DMS53 (cell line): ENCODE results near the gene PUS10.
A peak's percentile ranks its signal among the peaks of the same experiment; 100 is the strongest.
"Not testable (repeated sequence)": the region's sequence is repeated elsewhere in the genome, so short reads cannot be mapped to it uniquely, and the experiment has no call there.

ENCODE experiments used
- DNase-seq: peaks from one replicate; lab custom pipeline; 2025; lab: John Stamatoyannopoulos, UW

The PUS10 gene, protein sequence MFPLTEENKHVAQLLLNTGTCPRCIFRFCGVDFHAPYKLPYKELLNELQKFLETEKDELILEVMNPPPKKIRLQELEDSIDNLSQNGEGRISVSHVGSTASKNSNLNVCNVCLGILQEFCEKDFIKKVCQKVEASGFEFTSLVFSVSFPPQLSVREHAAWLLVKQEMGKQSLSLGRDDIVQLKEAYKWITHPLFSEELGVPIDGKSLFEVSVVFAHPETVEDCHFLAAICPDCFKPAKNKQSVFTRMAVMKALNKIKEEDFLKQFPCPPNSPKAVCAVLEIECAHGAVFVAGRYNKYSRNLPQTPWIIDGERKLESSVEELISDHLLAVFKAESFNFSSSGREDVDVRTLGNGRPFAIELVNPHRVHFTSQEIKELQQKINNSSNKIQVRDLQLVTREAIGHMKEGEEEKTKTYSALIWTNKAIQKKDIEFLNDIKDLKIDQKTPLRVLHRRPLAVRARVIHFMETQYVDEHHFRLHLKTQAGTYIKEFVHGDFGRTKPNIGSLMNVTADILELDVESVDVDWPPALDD

DNA sequence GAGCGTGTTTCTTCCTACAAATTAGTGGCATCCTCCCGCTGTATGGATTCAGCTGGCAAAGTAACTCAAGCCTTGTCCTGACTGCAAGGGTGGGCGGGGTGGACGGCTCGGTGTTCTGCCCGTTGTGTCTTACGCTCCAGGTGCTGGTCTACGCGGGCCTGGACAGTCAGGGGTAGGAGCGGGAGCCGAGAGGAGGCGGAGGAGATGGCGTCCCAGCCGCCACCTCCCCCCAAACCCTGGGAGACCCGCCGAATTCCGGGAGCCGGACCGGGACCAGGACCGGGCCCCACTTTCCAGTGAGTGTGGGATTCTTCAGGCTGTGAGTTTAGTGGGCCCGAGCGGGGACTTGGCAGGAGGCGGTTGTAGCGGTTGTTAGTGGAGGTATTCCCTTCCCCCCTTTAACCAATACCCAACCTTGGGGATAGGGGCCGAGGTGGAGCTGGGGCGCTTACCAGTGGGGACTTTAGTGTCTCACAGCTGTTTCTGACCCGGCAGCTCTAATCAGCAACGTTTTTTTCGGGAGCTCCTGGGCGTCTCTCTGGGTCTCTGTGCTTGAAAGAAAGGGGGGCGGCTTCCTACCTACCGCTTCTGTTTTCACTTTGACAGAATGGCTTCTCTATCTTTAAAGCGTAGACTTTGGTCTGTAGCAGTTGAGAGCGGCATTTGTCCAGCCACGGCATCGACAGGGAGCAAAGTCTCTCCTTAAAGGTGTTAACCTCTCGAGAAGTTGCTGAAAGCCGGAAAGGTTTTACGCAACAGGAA, at the start of gene PUS10, which contains the start of gene PEX13:
Gene PUS10, minus strand, starts transcription at position 700 of the 762 bp plus-strand sequence. CDS start 6,365 bp downstream, outside the sequence.
Gene PEX13, plus strand, starts transcription at position 165 of the 762 bp plus-strand sequence. Its CDS starts 40 bp downstream, at position 205.
- DNase-seq: peak; percentile 94

DNA sequence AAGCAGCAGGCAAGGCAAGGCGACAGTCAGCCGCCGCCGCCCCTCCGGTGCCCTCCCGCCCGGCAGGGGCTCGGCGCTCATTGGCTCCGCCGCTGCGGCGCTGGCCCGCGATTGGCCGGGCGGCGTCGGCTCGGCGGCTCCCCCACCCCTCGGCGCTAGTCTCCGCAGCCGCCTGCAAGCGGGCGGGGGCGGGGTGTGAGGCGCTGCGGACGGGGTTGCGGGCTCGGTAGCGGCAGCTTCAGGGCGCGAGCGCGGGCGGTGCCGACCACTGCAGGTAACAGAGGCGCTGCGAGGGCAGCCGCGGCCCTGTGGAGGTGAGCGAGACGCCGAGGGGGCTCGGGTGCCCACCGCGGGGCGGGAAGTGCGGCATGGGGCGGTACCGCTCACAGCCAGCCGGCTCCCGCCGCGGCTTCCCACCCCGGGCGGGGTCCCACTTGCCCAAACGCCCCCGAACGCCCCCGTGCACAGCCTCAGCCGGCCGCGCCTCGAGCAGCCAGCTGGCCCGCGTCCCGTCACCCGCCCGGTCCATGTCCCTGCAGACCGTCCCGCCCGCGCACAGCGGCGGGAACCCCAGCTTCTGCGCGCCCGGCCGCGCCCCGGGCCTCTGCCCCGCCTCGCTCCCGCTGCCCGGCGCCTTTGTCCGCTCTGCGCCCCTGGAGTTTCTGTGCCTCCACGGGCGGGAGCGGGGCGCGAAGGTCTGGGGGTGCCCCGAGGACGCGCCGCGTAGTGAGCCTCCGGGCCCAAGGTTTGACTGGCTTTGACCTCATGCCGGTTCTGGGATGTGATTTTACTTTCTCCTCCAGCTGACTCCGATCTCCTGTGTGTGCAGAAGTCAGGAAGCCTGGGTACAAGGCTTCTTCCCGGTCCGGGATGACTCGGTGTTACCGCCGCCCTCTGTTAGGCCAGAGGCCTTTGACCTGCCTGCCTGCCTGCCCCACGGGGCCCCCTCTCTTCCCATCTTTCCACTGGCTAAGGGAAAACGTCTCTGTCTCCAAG, 48.0 kb upstream of the PUS10 start, which contains the start of gene SANBR:
Gene SANBR, plus strand, starts transcription at position 158 of the 996 bp plus-strand sequence. CDS start 4,480 bp downstream, outside the sequence.
- peak; percentile 96 for DNase-seq

DNA sequence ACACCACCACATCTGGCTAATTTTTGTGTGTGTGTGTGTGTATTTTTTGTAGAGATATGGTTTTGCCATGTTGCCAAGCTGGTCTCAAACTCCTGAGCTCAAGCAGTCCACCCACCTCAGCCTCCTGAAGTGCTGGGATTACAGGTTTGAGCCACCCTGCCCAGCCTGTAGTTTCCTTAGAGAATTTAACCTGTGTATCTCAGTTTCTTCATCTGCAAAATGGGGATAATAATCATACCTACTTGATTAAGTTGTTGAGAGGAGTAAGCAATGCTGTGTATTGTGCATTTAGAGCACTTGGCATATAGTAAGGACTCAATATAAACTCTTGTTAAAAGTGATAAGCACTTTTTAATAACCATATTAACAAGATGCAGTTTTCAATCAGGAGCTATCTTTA, 41.3 kb upstream of the PUS10 start:
- DNase-seq: no peak

DNA sequence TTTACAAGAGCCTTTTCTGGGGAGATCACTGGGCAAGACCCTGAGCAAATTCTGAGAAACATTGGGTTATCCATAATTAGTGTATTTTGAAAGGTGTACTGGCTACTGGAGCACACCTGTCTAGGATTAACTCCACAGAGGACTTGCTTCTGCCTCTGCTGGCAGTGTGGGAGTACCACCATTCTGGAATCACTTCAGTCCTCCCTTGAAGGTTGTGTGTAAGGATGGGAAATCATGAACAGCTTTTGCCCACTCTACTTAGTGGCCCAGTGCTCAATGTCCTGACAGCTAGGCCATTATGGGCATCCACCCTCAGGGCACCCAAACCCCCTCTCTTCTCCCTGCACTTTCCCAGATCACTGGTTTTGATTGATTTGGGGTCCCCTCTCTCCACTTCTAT, 39.5 kb upstream of the PUS10 start:
- no peak for DNase-seq

DNA sequence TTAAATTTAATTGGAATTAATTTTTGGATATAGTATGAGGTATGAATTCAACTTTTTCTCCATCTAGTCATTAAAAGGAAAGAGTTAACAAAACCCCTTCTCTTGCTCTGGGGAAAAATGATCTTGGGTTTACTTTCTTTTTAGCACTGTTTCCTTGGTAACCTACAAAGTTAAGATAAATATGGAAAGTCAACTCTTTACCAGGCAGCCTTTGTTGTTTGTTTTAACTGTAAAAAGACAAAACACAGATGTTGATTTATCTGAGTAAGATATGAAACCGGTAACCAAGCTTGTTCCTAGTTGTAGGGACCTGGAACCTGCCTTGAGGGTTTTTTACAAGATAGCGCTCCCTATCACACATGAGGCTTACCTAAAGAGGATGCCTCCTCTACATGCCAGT, 37.5 kb upstream of the PUS10 start:
- DNase-seq: peak; percentile 57

DNA sequence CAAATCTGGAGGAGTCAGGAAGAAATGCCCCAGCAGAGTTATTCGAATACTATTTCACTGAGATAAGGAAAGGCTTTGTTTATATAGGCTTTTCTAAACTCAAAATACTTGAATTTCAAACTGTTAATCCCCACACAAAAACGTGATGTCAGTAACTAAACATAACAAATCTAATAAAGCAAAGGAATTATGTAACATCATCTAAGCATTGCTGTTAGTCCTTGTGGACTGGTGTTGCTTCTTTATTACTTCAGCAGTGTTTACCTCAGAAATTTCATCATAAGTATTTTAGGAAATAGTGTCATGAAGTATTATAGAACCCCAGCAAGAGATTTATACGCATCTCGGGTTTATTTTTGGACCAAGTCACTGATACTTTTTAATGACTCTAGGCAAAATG, 27.9 kb upstream of the PUS10 start:
- no peak for DNase-seq

DNA sequence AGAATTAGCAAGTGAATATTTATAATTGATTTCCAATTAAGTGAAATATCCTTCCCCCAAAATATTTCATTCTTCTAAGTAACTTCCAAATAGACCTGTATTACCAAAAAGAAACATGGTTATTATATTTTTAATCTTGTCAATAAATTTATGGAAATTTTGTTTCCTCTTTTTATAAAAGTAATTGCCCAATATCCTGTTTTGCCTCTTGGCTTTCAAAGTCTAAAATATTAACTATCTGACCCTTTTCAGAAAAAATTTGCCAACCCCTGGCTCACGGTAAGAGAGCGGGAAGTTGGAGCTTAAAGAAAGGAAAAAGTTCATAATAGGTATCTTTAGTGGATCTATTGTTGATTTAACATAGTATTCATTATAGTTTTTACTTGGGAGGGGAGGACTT, 27.2 kb upstream of the PUS10 start:
- DNase-seq: no peak

DNA sequence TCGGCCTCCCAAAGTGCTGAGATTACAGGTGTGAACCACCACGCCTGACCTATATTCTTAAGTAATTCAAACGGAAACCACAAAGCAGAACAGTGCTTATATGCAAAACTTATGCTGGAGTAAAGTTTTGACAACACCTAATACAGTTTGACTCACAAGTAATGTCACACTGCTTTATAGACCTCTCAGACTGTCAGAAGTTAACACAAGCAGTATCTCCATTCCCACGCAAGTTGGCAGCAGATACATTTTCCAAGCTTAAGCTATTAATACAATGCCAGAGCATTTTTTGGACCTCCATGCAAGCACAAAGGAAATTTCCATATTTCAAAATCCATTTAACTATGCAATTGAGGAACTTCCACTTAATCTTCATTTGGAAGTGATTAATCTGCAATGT, 26.6 kb upstream of the PUS10 start:
- DNase-seq: no peak

DNA sequence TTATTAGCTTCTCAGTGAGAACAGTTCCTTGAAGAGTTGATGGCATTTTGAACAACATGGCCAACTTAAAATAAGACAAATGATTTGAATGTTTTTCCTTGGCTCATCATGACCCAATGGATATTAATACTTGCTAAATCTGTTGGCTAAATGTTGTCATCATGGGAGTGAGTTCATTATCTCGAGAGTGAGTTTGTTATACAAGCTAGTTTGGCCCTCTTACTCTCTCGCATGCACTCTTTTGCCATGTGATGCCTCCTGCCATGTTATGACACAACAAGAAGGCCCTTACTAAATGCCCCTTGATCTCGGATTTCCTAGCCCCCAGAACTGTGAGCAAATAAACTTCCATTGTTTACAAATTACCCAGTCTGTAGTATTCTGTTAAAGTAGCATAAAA, 24.8 kb upstream of the PUS10 start:
- DNase-seq: no peak

DNA sequence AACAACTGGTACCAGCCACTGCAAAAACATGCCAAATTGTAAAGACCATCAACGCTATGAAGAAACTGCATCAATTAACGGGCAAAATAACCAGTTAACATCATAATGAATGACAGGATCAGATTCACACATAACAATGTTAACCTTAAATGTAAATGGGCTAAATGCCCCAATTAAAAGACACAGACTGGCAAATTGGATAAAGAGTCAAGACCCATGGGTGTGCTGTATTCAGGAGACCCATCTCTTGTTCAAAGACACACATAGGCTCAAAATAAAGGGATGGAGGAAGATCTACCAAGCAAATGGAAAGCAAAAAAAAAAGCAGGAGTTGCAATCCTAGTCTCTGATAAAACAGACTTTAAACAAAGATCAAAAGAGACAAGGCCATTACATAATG, 18.6 kb upstream of the PUS10 start:
- DNase-seq: not testable (repeated sequence)

DNA sequence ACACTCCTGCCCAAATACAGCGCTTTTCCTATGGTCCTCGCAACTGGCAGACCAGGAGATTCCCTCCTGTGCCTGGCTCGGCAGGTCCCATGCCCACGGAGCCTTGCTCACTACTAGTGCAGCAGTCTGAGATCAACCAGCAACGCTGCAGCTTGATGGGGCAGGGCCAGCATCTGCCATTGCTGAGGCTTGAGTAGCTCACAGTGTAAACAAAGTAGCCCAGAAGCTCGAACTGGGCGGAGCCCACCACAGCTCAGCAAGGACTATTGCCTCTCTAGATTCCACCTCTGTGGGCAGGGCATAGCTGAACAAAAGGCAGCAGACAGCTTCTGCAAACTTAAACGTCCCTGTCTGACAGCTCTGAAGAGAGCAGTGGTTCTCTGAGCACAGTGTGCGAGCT, 16.5 kb upstream of the PUS10 start:
- not testable (repeated sequence) for DNase-seq

DNA sequence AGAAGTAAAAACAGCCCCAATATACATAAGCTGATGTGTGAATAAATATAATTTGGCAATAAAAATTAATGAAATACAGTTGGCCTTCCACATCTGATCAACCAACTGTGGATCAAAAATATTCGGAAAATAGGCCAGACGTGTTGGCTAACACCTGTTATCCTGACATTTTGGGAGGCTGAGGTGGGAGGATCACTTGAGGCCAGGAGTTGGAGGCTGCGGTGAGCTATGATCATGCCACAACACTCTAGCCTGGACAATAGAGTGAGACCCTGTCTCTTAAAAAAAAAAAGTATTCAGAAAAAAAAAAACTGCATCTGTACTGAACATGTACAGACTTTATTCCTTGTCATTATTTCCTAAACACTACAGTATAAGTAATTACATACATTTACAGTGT, 11.5 kb upstream of the PUS10 start:
- DNase-seq: no peak

DNA sequence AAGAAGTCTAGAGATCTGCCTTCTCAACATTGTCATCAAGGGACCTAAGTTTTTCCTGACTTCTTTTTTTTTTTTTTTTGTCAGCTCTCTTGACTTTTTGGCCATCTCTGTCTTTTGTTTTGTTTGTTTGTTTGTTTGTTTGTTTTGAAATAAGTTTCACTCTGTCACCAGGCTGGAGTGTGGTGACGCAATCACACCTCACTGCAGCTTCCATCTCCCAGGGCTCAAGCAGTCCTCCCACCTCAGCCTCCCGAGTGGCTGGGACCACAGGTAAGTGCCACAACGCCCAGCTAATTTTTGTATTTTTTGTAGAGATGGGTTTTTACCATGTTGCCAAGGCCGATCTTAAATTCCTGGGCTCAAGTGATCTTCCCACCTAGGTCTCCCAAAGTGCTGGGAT, 5.6 kb upstream of the PUS10 start:
- DNase-seq: no peak

DNA sequence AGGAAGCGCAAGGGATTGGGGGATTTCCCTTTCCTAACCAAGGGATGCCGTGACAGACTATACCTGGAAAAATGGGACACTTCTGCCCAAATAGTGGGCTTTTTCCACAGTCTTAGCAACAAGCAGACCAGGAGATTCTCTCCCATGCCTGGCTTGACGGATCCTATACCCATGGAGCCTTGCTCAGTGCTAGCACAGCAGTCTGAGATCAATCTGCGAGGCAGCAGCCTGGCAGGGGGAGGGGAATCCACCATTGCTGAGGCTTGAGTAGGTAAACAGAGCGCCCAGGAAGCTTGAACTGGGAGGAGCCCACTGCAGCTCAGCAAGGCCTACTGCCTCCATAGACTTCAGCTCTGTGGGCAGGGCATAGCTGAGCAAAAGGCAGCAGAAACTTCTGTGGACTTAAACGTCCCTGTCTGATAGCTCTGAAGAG, 3.2 kb upstream of the PUS10 start:
- DNase-seq: no peak

DNA sequence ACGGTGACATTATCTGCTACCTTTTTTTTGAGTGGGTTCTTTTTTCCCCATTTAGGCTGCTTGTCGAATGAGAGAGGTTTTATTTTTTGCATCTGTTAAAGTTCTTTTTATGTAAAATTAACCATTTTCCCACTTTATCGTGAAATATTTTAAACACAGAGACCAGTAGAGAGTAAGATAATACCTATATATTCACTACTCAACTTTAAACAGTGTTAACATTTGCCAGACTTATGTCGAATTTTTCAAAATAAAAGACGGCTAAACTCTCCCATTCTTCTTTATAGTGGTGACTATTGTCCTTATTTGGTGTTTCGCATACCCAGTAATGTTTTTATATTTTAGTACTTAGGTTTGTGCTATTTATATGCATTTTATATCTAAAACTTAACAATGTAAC, 743 bp upstream of the PUS10 start:
- DNase-seq: no peak

DNA sequence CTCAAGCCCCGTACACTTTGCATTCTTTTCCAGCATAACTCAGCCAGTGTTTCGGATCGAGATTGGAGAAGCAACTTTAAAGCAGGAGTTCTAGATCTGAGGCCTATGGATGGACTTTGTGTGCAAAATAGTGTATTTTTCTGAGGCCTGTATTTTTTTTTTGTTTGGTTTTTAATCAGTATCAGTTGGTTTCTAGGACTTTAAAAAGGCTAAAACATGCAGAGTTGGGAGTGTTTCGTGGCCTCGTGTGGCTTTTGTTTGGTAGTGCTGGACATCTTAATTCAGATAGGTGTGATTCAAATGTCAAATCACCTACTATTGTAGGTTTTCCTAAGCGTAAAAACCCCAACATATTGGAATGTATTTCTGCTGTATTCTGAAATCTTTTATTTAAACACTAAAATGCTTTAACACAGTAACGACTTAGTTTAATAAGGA, 282 bp upstream of the PUS10 start:
- peak; percentile 49 for DNase-seq

DNA sequence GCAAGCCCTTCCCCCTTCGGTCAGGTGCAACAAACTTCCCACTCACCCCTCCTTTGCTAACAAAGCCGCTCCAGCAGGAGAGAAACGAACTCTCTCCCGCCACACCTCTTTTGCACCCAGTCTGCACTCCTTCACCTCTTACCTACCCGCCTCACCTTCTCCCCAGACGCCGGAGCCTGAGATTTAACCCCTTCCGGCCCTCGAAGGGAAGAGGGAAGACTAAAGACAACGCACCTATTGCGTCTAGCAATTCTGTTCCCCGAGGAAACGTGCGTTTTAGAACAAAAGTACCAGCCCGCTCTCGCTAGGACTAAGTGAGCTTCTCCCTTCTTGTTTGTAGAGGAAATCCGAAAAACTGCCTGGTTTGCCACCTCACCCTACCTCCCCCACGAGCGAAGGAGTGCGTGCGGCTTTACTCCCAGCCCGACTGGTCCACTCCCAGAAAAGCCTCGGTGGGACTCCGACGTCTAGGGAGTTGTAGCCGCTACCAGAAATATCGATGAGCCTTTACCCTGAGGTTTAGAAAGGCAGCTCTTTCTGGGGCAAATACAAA, 976 bp downstream of the PUS10 start:
- DNase-seq: peak; percentile 94

DNA sequence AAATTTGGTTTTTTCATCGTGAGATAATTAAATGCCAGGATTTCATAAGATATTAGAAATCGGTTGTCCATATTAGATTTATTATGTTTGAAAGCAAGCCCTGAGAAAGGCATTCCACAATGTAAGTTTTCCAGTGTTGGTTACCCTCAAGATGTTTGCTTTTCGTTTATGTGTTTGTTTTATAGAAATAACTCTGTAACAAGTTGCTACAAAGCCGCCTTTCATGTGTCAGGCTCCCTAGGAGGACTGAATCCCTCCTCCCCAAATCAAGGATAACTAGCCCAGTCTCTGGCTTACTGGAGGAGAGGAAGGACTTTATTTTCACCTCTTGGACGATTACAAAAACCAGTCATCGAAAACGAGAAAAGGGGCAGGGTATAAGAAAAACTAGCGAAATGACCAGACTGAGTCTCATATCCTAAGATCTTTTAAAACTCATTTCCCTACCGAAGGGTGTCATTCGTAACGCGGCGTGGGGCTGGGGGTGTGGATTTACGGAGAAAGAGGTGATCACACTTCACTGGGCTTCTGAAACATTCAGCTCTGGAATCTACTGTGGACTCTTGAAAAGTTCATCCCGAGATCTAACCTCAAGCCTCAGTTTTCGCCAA, 1.6 kb downstream of the PUS10 start:
- peak; percentile 62 for DNase-seq

DNA sequence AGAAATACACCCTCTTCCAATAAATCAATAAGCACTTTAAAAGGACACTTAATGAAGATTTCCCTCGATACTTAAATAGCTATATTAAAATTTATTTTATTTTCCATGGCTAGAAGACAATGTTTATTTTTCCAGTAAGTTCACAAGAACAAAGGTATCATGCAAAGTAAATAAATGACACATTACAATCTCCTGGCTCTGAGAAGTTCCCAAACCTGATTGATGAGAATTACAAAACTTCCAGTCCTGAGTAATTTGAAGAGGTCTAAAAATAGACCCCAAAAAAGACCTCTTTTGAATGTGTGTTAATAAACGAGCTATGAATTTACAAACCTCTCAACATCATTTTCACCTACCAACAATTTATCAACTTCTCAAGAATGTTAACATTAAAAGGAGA, 2.1 kb downstream of the PUS10 start:
- DNase-seq: peak; percentile 81

DNA sequence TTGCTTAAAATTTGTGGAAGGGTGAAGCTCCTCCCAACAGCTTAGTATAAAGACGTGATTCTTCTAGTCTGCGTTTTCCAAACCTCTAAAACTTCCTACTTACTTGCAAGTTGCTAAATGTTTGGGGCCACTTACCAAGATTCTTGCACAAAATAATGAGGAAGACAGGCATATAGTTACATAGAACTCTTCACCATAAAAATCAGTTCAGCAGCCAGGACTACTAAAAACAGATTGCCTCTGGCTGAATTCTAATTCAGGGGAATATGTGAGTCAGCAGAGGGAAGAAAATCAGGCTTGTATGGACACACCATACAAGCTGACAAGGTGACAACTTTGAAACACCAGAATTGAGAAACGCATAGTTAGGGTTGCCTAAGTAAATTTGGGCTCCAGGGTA, 3.3 kb downstream of the PUS10 start:
- no peak for DNase-seq

DNA sequence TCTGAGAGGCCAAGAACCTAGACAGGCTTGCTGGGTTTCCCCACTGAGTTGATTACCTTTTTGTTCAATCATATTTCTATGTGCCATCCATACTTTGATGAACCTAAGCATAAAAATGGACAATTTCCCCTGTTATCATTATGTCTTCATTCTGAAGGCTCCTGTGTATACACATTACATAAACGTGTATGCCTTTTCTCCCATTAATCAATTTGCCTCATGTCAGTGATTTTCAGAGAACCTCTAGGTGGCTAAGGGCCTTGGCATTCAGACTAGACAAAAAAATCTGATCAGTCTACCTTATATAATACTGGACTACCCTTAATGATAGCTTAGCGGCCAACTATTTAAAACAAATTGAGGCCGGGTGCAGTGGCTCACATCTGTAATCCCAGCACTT, 4.7 kb downstream of the PUS10 start:
- DNase-seq: peak; percentile 12
